Keratinocyte (primary cell): ENCODE results near the gene CHRNG. TPM values are rescaled to one million over a fixed set of nuclear protein-coding genes. Genes with fewer than 3 reads are reported as not detected.

Experiments used
- DNase-seq: peaks from one replicate; pipeline ENCODE4 v3.0.0-alpha.2; 2011; ENCODE audit warnings: low read depth, missing footprints, low spot score
- FAIRE-seq: peaks from 2 replicates; lab custom pipeline; 2011; peaks lifted over from hg19 to GRCh38; lab: Jason Lieb, UNC
- H2AFZ ChIP-seq: 2 replicates; pipeline ENCODE4 v1.6.0; 2012; ENCODE audit warnings: low read length, control low read depth, inconsistent platforms; ENCODE audit not compliant: control insufficient read depth
- H3K27ac ChIP-seq: 2 replicates; pipeline ENCODE4 v1.5.1; 2011; ENCODE audit warnings: low read length; ENCODE audit not compliant: control insufficient read depth, insufficient read depth
- H3K27me3 ChIP-seq: 3 replicates; pipeline ENCODE4 v1.6.0; 2011; ENCODE audit warnings: low read length; ENCODE audit not compliant: control insufficient read depth, insufficient read depth; ENCODE audit errors: extremely low read depth
- H3K36me3 ChIP-seq, 2 experiments: 2 replicates in 1 of 2; 3 replicates in 1 of 2; pipeline ENCODE4 v1.5.1; 2011; ENCODE audit warnings: low read length in 2 of 2, mild to moderate bottlenecking in 1 of 2; ENCODE audit not compliant: control insufficient read depth in 2 of 2, insufficient read depth in 2 of 2; ENCODE audit errors: extremely low read depth in 1 of 2
- H3K4me1 ChIP-seq: 3 replicates; pipeline ENCODE4 v1.5.1; 2011; ENCODE audit warnings: low read length; ENCODE audit not compliant: control insufficient read depth, insufficient read depth; ENCODE audit errors: extremely low read depth
- H3K4me2 ChIP-seq: 3 replicates; pipeline ENCODE4 v1.6.0; 2011; ENCODE audit warnings: low read depth, low read length; ENCODE audit not compliant: control insufficient read depth, insufficient read depth; ENCODE audit errors: extremely low read depth
- H3K4me3 ChIP-seq, 3 experiments: fragments of 200-600 bp in 1 of 3; sonication (generic) in 1 of 3; 2 replicates in 2 of 3; 3 replicates in 1 of 3; pipeline ENCODE4 v1.5.1; 2011 to 2016; ENCODE audit warnings: low read length in 3 of 3, mild to moderate bottlenecking in 3 of 3, control low read depth in 2 of 3, inconsistent platforms in 1 of 3, low read depth in 1 of 3, mixed read lengths in 1 of 3, mixed run types in 1 of 3, moderate library complexity in 1 of 3; ENCODE audit not compliant: control insufficient read depth in 2 of 3, insufficient read depth in 2 of 3; ENCODE audit errors: extremely low read depth in 1 of 3
- H3K79me2 ChIP-seq: 2 replicates; pipeline ENCODE4 v1.6.0; 2012; ENCODE audit warnings: low read length; ENCODE audit not compliant: control insufficient read depth, insufficient read depth
- H3K9ac ChIP-seq: 3 replicates; pipeline ENCODE4 v1.6.0; 2011; ENCODE audit warnings: low read length; ENCODE audit not compliant: control insufficient read depth, insufficient read depth; ENCODE audit errors: extremely low read depth
- H3K9me1 ChIP-seq: 3 replicates; pipeline ENCODE4 v1.6.0; 2011; ENCODE audit warnings: low read length; ENCODE audit not compliant: control insufficient read depth, insufficient read depth; ENCODE audit errors: extremely low read depth
- H3K9me3 ChIP-seq: 2 replicates; pipeline ENCODE4 v1.5.1; 2012; ENCODE audit warnings: low read depth, low read length; ENCODE audit not compliant: control insufficient read depth
- H4K20me1 ChIP-seq: 3 replicates; pipeline ENCODE4 v1.6.0; 2011; ENCODE audit warnings: low read length; ENCODE audit not compliant: control insufficient read depth, insufficient read depth; ENCODE audit errors: extremely low read depth
- CTCF ChIP-seq, 3 experiments: IDR thresholded peaks in 1 of 3; conservative IDR thresholded peaks in 1 of 3; optimal IDR thresholded peaks in 1 of 3; 2 replicates in 2 of 3; 3 replicates in 1 of 3; pipeline versions ENCODE3 to v1.5.1; 2011; ENCODE audit warnings: low read length in 3 of 3, mild to moderate bottlenecking in 3 of 3, moderate library complexity in 2 of 3, control low read depth in 1 of 3, inconsistent platforms in 1 of 3; ENCODE audit not compliant: insufficient read depth in 2 of 3; ENCODE audit errors: extremely low read depth in 1 of 3
- EZH2 ChIP-seq: IDR thresholded peaks from one replicate; pipeline ENCODE4 v1.6.1; 2012; ENCODE audit warnings: inconsistent platforms, mild to moderate bottlenecking, low read length, moderate library complexity
- dilution Hi-C: fragments of 300-500 bp; cut with MboI; formaldehyde crosslinking; loops from one replicate; pipeline ENCODE4 v1.7.0; 2020; ENCODE audit warnings: low sequenced_read_pairs; ENCODE audit not compliant: extremely low pct_ligation_motif_present
- polyA plus RNA-seq, 5 experiments: library from polyadenylated mRNA; depleted of rRNA in 3 of 5; stranded (reverse) in 3 of 5; stranded (forward) in 1 of 5; unstranded in 1 of 5; fragments of >200 nt; gene quantifications; 1 replicate in 1 of 5; 2 replicates in 3 of 5; 3 replicates in 1 of 5; pipeline versions ENCODE4 v1.2.1 to v1.2.3, GENCODE V29; 2011 to 2012; ENCODE audit warnings: missing spikeins in 2 of 5, low read depth in 1 of 5, low replicate concordance in 1 of 5

The CHRNG gene
- polyA plus RNA-seq, 1 donor (not counting 4 experiments of a cell fraction or from before 2014, with no cell fraction given) = not detected

- H3K9me3 ChIP-seq = no peaks in the 10 kb centered on the region
Observed at GRCh38 chr2:232519581-232520438, 19.7 kb upstream of the CHRNG start, which contains the start of gene PRSS56. PRSS56 (plus strand) TSS chr2:232520388; CDS start chr2:232520599, 211 bp downstream.

GRCh38 chr2:232520489-232520888, 19.0 kb upstream of the CHRNG start:
- peaks cover 49% of the 10 kb centered on the region for H3K27me3 ChIP-seq
- H3K79me2 ChIP-seq = no peaks in the 10 kb centered on the region
- H3K9ac ChIP-seq = no peak overlapping the region
- no peaks in the 10 kb centered on the region for H3K4me1 ChIP-seq
- no peak overlapping the region for H3K27ac ChIP-seq
- H3K9me3 ChIP-seq = no peaks in the 10 kb centered on the region
- no peaks in the 10 kb centered on the region for H4K20me1 ChIP-seq
- no peaks in the 10 kb centered on the region for H3K9me1 ChIP-seq
- DNase-seq = no peak
- FAIRE-seq = no peak
- no peak overlapping the region for H3K4me3 ChIP-seq
- H2AFZ ChIP-seq = no peak overlapping the region
- H3K4me2 ChIP-seq = no peak overlapping the region
- no peak for TF ChIP-seq EZH2
- TF ChIP-seq CTCF (optimal IDR thresholded peaks at IDR 0.05 in 1 of 3, IDR thresholded peaks at IDR 0.05 in 1 of 3, conservative IDR thresholded peaks at IDR 0.05 in 1 of 3; ENCODE audit: extremely low read depth in 1 of 3, insufficient read depth in 2 of 3, low read length in 3 of 3) = no peak
- dilution Hi-C loops = no loop called here
- no peaks in the 10 kb centered on the region for H3K36me3 ChIP-seq

More at GRCh38 chr2:232519581-232520438, 19.7 kb upstream of the CHRNG start, which contains the start of gene PRSS56:
- Histone ChIP-seq H3K36me3 (no peaks in the 10 kb centered on the region), H3K9ac (no peak within 1 kb of the TSS), H3K27me3 (peaks cover 46% of the 10 kb centered on the region), H3K4me1 (no peaks in the 10 kb centered on the region), H3K4me2 (no peak within 1 kb of the TSS), H4K20me1 (no peaks in the 10 kb centered on the region), H3K9me1 (no peaks in the 10 kb centered on the region), H3K79me2 (no peaks in the 10 kb centered on the region), H3K4me3 (no peak within 1 kb of the TSS), H3K27ac (no peak within 1 kb of the TSS), H2AFZ (no peak within 1 kb of the TSS)
- no peak for FAIRE-seq
- no peak for TF ChIP-seq EZH2
- TF ChIP-seq CTCF (optimal IDR thresholded peaks at IDR 0.05 in 1 of 3, IDR thresholded peaks at IDR 0.05 in 1 of 3, conservative IDR thresholded peaks at IDR 0.05 in 1 of 3; ENCODE audit: extremely low read depth in 1 of 3, insufficient read depth in 2 of 3, low read length in 3 of 3) = no peak
- dilution Hi-C loops = no loop called here
- DNase-seq = no peak
